ENCODE measurements around the gene ZNF800.

DNA sequence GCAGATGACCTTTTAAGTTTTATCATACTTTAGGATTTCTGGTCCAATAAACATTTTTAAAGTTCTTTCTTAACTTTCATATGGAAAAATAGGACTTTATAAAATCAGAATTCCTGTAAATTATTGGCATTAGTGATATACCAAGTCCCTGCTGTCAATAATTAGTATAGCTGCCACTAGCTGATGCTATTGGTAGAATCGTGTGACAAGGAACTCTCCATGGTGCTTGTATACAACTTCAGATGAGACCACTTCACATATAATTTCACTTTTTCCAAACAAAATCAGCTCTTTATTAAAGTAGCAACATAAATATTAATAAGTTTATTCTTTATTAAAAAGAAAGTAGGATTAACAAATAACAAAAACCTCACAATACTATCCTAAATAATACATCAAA, 49.9 kb downstream of the ZNF800 start:
- TF ChIP-seq GABPA (IDR thresholded peaks at IDR 0.05; ENCODE audit: borderline replicate concordance, insufficient read depth, low read length), result no peak
- TF ChIP-seq, protein P1, sequence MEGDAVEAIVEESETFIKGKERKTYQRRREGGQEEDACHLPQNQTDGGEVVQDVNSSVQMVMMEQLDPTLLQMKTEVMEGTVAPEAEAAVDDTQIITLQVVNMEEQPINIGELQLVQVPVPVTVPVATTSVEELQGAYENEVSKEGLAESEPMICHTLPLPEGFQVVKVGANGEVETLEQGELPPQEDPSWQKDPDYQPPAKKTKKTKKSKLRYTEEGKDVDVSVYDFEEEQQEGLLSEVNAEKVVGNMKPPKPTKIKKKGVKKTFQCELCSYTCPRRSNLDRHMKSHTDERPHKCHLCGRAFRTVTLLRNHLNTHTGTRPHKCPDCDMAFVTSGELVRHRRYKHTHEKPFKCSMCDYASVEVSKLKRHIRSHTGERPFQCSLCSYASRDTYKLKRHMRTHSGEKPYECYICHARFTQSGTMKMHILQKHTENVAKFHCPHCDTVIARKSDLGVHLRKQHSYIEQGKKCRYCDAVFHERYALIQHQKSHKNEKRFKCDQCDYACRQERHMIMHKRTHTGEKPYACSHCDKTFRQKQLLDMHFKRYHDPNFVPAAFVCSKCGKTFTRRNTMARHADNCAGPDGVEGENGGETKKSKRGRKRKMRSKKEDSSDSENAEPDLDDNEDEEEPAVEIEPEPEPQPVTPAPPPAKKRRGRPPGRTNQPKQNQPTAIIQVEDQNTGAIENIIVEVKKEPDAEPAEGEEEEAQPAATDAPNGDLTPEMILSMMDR (IDR thresholded peaks at IDR 0.05; ENCODE audit: control extremely low read depth in 1 of 3, insufficient read depth in 1 of 3, low read depth in 1 of 3, low read length in 3 of 3), result no peak
- TF ChIP-seq CTBP2 (IDR thresholded peaks at IDR 0.05; ENCODE audit: borderline replicate concordance, insufficient read depth, insufficient read length, low read length), result no peak
- TF ChIP-seq BCL11A (IDR thresholded peaks at IDR 0.05; ENCODE audit: low read depth in 2 of 2, low read length in 2 of 2), result no peak
- TF ChIP-seq SP1 (IDR thresholded peaks at IDR 0.05; ENCODE audit: low read depth, low read length), result no peak
